ENCODE data around the gene ZFYVE9. TPM values are rescaled to one million over a fixed set of nuclear protein-coding genes. Genes with fewer than 3 reads are reported as not detected.

The ZFYVE9 gene
- total and polyA plus RNA-seq, 2 of the 13 experiments (the other 11 are each of a cell fraction or from before 2014, with no cell fraction given) = 9.2 to 19.8 TPM

GRCh38 chr1:52264530-52265115, 122.7 kb downstream of the ZFYVE9 start (continued):
- TF ChIP-seq CTCF (CRISPR knock-in tag; IDR thresholded peaks at IDR 0.05) (0 out of 2 replicates have a peak, but pooled peaks have one; percentile 17), HNRNPK (IDR thresholded peaks at IDR 0.05; ENCODE audit: low read depth, low read length, poor library complexity, severe bottlenecking) (no peak), HINFP (CRISPR knock-in tag; IDR thresholded peaks at IDR 0.05; ENCODE audit: low read depth) (no peak), NFKB2 (CRISPR knock-in tag; IDR thresholded peaks at IDR 0.05; ENCODE audit: borderline replicate concordance) (no peak), SAP130 (CRISPR knock-in tag; IDR thresholded peaks at IDR 0.05; ENCODE audit: low read depth) (0 out of 2 replicates have a peak, but pooled peaks have one; percentile 15), HIVEP1 (CRISPR knock-in tag; IDR thresholded peaks at IDR 0.05) (no peak), STAG1 (CRISPR knock-in tag; IDR thresholded peaks at IDR 0.05) (peak; percentile 36), SMARCE1 (IDR thresholded peaks at IDR 0.05; ENCODE audit: borderline replicate concordance) (no peak)

GRCh38 chr1:52266507-52266906, 124.6 kb downstream of the ZFYVE9 start:
- ChIA-PET POLR2A (no interaction called here), CTCF (ENCODE audit: low intra/inter-chr PET ratio, low total read pairs) (no interaction called here)
- no peak for ATAC-seq
- H3K36me3 ChIP-seq (replicated peaks in 1 of 2; ENCODE audit: control insufficient read depth in 1 of 2, insufficient read depth in 2 of 2, low read length in 2 of 2) = peaks cover 8 to 28% of the 10 kb centered on the region in 2 experiments; a peak in 4 of 5 replicates
- no peaks in the 10 kb centered on the region for H3K79me2 ChIP-seq (ENCODE audit: insufficient read depth, low read length)
- H3K4me3 ChIP-seq (replicated peaks in 1 of 3; ENCODE audit: insufficient read depth in 1 of 3, low read depth in 2 of 3, low read length in 3 of 3) = no peak overlapping the region
- WGBS (ENCODE audit: low lambda C conversion rate) = 85% methylated on average over 1 of the region's 1 CpG
- H3K9ac ChIP-seq (ENCODE audit: insufficient read depth, low read depth, low read length) = no peak overlapping the region
- no peaks in the 10 kb centered on the region for H4K20me1 ChIP-seq (ENCODE audit: insufficient read depth, low read length)
- FAIRE-seq = no peak
- DNase-seq (ENCODE audit: low spot score) = no peak
- H3K4me1 ChIP-seq (ENCODE audit: insufficient read depth, low read length) = peaks cover 22% of the 10 kb centered on the region
- no peak overlapping the region for H2AFZ ChIP-seq (ENCODE audit: low read length)
- H3K9me3 ChIP-seq (ENCODE audit: low read length) = no peaks in the 10 kb centered on the region
- intact Hi-C loops (cut with micrococcal nuclease; ENCODE audit: unreplicated experiment) (no loop called here), in situ Hi-C loops (cut with HindIII; ENCODE audit: extremely low pct_ligation_motif_present, low pct_unique_long_range_greater_than_20kb) (no loop called here)
- H3K27ac ChIP-seq (ENCODE audit: extremely low read length, insufficient read depth, low read length) = no peak overlapping the region
- H3K4me2 ChIP-seq (ENCODE audit: low read depth, low read length) = no peak overlapping the region
- H3K27me3 ChIP-seq (ENCODE audit: control insufficient read depth in 1 of 2, insufficient read depth in 2 of 2, low read length in 2 of 2) = no peaks in the 10 kb centered on the region
- no TSS peak for BruUV-seq (replicated peaks)
- TF ChIP-seq NR2F1 (CRISPR knock-in tag; IDR thresholded peaks at IDR 0.05) (no peak), ZNF7 (CRISPR knock-in tag; IDR thresholded peaks at IDR 0.05) (no peak), HMGXB4 (CRISPR knock-in tag; IDR thresholded peaks at IDR 0.05; ENCODE audit: borderline replicate concordance in 1 of 2, low read depth in 1 of 2) (no peak), ZBTB3 (CRISPR knock-in tag; IDR thresholded peaks at IDR 0.05; ENCODE audit: borderline replicate concordance, low read depth) (no peak), DDIT3 (CRISPR knock-in tag; IDR thresholded peaks at IDR 0.05) (no peak), MIER2 (CRISPR knock-in tag; IDR thresholded peaks at IDR 0.05) (no peak)

All from HepG2 (cell line).